Mesothelial cell of epicardium (in vitro differentiated cells): ENCODE measurements around the gene PUSL1. TPM values are rescaled to one million over a fixed set of nuclear protein-coding genes. Genes with fewer than 3 reads are reported as not detected.

Experiments
- DNase-seq, 2 experiments: peaks; one replicate each; pipeline ENCODE4 v3.0.0; 2021; ENCODE audit warnings: low spot score in 2 of 2; ENCODE audit not compliant: unreplicated experiment in 2 of 2
- H3K27ac Mint-ChIP-seq: 2 replicates; pipeline ENCODE4 v1.8.0; 2021; ENCODE audit warnings: mixed read lengths
- H3K27me3 Mint-ChIP-seq: 2 replicates; pipeline ENCODE4 v1.8.0; 2021; ENCODE audit warnings: low read depth, mixed read lengths
- H3K36me3 Mint-ChIP-seq: 2 replicates; pipeline ENCODE4 v1.8.0; 2021; ENCODE audit warnings: mixed read lengths
- H3K4me1 Mint-ChIP-seq: 2 replicates; pipeline ENCODE4 v1.8.0; 2021; ENCODE audit warnings: mixed read lengths
- H3K4me3 Mint-ChIP-seq: 2 replicates; pipeline ENCODE4 v1.8.0; 2021; ENCODE audit warnings: mild to moderate bottlenecking, moderate library complexity, mixed read lengths
- H3K9me3 Mint-ChIP-seq: 2 replicates; pipeline ENCODE4 v1.8.0; 2021; ENCODE audit warnings: mixed read lengths
- total RNA-seq: library from RNA; stranded (reverse); gene quantifications from 3 replicates; pipeline ENCODE4 v1.2.1, GENCODE V29; 2021
- TF ChIP-seq, protein P1 (sequence below): fragments of 200-600 bp; sonication (generic); IDR thresholded peaks from one replicate; pipeline ENCODE4 v1.5.0; 2021; ENCODE audit warnings: antibody characterized with exemption; ENCODE audit not compliant: unreplicated experiment

The PUSL1 gene
- total RNA-seq, 1 donor from 2014 or later, result 12.7 TPM

DNA sequence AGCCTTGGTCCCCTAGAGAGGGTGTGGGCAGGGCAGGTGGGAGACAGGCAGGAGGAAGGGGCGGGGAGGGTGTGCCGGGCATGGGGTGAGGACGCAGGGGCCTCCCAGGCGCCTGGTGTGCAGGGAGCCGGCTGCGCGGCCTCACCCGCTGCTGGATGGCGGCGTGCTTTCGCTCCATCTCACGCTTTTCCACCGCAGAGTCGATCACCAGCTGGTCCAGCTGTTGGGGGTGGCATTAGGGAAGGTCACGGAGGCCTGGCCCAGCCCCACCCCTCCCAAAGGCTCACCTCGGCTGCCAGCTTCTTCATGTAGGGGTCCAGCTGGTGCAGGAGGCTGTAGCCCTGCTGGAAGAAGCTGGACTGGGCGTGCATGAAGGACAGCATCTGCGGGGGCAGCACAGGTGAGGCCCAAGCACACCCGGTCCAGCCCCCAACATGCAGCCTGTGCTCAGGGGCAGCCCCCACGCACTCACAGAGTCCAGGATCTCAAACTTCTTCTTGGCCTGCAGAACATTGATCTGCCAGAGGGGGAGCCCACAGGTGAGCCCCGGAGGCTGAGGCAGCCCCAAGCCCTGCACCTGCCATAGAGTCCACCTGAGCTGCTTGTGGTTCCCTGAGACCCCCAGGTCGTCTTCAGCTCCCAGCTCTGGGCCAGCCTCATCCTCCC, 8.6 kb upstream of the PUSL1 start:
- H3K36me3 Mint-ChIP-seq, result no peaks in the 10 kb centered on the region
- H3K9me3 Mint-ChIP-seq, result no peaks in the 10 kb centered on the region
- peaks cover 5% of the 10 kb centered on the region for H3K4me1 Mint-ChIP-seq
- TF ChIP-seq, protein P1, sequence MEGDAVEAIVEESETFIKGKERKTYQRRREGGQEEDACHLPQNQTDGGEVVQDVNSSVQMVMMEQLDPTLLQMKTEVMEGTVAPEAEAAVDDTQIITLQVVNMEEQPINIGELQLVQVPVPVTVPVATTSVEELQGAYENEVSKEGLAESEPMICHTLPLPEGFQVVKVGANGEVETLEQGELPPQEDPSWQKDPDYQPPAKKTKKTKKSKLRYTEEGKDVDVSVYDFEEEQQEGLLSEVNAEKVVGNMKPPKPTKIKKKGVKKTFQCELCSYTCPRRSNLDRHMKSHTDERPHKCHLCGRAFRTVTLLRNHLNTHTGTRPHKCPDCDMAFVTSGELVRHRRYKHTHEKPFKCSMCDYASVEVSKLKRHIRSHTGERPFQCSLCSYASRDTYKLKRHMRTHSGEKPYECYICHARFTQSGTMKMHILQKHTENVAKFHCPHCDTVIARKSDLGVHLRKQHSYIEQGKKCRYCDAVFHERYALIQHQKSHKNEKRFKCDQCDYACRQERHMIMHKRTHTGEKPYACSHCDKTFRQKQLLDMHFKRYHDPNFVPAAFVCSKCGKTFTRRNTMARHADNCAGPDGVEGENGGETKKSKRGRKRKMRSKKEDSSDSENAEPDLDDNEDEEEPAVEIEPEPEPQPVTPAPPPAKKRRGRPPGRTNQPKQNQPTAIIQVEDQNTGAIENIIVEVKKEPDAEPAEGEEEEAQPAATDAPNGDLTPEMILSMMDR, result peak; percentile 25
- H3K27ac Mint-ChIP-seq, result no peak overlapping the region
- no peaks in the 10 kb centered on the region for H3K27me3 Mint-ChIP-seq
- no peak overlapping the region for H3K4me3 Mint-ChIP-seq
- DNase-seq, result no peak

DNA sequence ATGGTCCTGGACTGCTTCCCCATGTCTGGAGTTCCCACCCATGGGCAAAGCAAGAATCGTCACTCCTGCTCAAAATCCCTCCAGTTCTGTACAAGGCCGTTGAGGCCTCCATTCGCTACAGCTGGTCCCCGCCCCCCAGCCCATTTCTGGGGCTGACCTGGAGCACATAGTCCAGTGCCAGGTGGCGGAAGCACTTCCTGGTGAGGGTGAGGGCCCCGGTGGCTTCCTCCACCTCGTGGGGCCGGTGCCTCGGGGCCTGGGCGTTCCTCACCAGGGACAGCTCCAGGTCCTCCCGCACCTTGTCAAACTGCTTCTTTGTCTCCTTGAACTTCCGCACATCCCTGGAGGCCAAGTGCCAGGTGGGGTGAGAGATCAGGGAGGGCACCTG, 8.1 kb upstream of the PUSL1 start:
- no peak for DNase-seq
- Mint-ChIP-seq H3K9me3 (no peaks in the 10 kb centered on the region), H3K27ac (no peak overlapping the region), H3K4me3 (no peak overlapping the region), H3K27me3 (no peaks in the 10 kb centered on the region), H3K4me1 (peaks cover 8% of the 10 kb centered on the region), H3K36me3 (no peaks in the 10 kb centered on the region)
- TF ChIP-seq, protein P1, result no peak

DNA sequence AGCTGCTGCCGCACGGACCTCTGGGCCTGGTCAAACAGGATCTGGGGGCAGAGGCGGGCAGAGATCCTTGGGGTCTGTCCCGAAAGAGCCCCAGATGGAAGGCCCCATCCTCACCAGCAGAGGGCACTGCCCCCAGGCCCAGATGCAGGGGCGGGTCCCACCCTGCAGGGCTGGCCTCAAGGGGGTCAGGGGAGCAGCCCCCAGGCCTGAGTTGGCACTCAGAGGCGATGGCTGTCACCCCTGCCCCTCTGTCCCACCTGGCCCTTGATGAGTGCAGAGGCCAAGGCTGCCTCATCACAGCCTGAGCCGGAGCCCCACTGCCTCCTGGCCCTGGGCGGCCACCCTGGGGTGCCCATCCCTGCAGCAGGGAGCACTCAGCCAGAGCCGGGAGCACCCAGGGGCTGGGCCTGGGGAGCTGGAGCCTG, 6.4 kb upstream of the PUSL1 start:
- H3K27ac Mint-ChIP-seq, result no peak overlapping the region
- DNase-seq, result no peak
- H3K4me3 Mint-ChIP-seq, result no peak overlapping the region
- TF ChIP-seq, protein P1, result peak; percentile 44
- H3K27me3 Mint-ChIP-seq, result no peaks in the 10 kb centered on the region
- peaks cover 21% of the 10 kb centered on the region for H3K4me1 Mint-ChIP-seq
- no peaks in the 10 kb centered on the region for H3K36me3 Mint-ChIP-seq
- H3K9me3 Mint-ChIP-seq, result no peaks in the 10 kb centered on the region

DNA sequence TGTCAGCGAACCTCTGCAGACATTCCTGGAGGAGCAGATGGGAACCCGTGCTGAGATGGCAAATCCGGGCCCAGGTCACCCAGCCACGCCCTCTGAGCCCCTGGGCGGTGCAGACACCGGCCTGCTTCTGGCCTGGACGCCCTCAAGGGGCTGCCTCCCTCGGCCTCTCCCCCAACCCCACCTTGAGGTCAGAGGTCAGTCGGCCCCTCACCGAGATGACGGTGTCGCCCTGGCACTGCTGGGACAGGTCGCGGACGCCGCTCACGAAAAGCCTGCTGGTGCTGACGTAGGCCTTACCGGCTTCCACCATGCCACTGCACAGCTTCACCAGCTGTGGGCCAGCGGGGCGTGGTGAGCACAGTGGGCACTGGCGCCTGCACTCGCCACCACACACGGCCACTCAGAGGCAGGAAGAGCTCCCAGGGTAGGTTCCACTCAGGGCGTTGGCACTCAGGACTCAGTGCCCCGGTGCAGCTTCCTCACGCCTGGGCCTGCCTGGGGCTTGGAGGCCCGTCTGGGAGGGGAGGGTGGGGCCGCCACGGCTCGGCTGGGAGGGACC, 5.4 kb upstream of the PUSL1 start:
- no peak overlapping the region for H3K27ac Mint-ChIP-seq
- no peak overlapping the region for H3K4me3 Mint-ChIP-seq
- no peaks in the 10 kb centered on the region for H3K27me3 Mint-ChIP-seq
- TF ChIP-seq, protein P1, result no peak
- no peaks in the 10 kb centered on the region for H3K9me3 Mint-ChIP-seq
- H3K36me3 Mint-ChIP-seq, result no peaks in the 10 kb centered on the region
- peaks cover 23% of the 10 kb centered on the region for H3K4me1 Mint-ChIP-seq
- DNase-seq, result no peak

DNA sequence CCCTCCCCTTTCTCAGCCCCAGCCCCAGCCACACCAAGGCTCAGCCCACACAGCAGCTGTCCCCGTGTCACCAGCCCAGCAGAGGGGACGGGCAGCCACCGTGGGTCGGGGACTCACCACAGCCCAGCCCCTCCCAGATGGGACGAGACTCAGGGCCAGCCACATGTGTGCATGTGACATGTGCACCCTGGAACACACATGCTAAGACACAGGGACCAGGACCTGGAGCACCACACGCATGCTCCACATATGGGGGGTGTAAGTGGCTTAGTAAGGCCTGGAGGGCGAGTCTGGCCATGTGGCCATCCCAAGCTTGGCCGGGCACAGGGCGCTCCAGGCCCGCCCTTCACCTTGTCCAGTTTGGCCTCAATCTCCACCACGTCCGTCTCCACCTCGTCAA, 4.7 kb upstream of the PUSL1 start:
- Mint-ChIP-seq H3K27ac (no peak overlapping the region), H3K4me3 (no peak overlapping the region), H3K27me3 (no peaks in the 10 kb centered on the region), H3K36me3 (no peaks in the 10 kb centered on the region), H3K4me1 (peaks cover 23% of the 10 kb centered on the region), H3K9me3 (no peaks in the 10 kb centered on the region)
- no peak for DNase-seq
- TF ChIP-seq, protein P1, result no peak
